ENCODE data around the gene OR10T2.
"Not testable (repeated sequence)": the region's sequence is repeated elsewhere in the genome, so short reads cannot be mapped to it uniquely, and the experiment has no call there.

Gene OR10T2, protein sequence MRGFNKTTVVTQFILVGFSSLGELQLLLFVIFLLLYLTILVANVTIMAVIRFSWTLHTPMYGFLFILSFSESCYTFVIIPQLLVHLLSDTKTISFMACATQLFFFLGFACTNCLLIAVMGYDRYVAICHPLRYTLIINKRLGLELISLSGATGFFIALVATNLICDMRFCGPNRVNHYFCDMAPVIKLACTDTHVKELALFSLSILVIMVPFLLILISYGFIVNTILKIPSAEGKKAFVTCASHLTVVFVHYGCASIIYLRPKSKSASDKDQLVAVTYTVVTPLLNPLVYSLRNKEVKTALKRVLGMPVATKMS

DNA sequence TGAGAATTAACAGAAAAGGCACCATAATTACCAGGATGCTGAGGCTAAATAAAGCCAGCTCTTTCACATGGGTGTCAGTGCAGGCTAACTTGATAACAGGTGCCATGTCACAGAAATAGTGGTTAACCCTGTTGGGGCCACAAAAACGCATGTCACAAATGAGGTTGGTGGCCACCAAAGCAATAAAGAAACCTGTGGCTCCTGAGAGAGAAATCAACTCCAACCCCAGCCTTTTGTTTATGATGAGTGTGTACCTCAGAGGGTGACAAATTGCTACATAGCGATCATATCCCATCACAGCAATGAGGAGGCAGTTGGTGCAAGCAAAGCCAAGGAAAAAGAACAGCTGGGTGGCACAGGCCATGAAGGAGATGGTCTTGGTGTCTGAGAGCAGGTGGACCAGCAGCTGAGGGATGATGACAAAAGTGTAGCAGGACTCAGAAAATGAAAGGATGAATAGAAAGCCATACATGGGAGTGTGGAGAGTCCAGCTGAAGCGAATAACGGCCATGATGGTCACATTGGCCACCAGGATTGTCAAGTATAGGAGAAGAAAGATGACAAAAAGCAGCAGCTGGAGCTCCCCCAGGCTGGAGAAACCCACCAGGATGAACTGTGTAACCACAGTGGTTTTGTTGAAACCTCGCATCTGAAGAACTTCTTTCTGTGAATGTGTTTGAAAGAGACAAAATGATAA lies at the start of gene OR10T2:
TSS of gene OR10T2 (minus strand) at position 649 of the 697 bp plus-strand sequence. CDS start at position 649, 0 bp downstream.
- no peak for DNase-seq

DNA sequence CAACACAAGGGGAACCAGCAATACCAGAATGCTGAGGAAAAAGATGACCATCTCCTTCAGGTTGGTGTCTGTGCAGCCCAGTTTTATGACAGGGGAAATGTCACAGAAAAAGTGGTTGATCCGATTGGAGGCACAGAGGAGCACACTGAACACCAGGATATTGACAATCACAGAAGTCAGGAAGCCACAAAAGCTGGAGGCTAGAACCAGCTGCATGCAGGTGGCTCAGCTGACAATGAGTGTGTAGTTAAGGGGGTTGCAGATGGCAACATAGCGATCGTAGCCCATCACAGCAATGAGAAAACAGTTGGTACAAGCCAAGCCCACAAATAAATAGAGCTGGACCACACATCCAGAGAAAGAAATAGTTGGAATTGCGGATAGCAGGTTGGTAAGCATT lies 46.1 kb upstream of the OR10T2 start:
- no peak for DNase-seq

DNA sequence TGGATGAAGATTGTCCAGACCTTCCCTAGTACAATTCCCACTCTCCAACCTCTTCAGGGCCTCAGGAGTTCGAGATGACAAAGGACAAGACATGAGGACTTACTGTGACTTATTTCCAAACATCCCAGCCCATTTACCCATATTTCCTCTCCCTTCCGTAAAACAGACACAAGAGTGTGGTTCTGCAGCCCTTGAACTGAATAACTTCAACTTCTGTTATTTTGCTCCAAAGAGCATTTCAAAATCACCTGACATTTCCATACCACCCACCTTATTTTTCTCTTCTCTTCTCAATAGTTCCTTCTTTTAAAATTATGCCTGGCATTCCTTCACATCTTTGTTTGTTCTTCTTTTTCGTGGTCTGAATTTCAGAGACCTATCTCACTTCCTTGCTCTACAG lies 35.5 kb upstream of the OR10T2 start:
- no peak for DNase-seq

DNA sequence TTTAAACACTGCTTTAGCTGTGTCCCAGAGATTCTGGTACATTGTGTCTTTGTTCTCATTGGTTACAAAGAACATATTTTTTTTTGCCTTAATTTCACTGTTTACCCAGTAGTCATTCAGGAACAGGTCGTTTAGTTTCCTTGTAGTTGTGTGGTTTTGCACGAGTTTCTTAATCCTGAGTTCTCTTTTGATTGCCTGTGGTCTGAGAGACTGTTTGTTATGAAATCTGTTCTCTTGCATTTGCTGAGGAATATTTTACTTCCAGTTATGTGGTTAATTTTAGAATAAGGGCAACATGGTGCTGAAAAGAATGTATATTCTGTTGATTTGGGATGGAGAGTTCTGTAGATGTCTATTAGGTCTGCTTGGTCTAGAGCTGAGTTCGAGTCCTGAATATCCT lies 30.9 kb upstream of the OR10T2 start:
- not testable (repeated sequence) for DNase-seq

DNA sequence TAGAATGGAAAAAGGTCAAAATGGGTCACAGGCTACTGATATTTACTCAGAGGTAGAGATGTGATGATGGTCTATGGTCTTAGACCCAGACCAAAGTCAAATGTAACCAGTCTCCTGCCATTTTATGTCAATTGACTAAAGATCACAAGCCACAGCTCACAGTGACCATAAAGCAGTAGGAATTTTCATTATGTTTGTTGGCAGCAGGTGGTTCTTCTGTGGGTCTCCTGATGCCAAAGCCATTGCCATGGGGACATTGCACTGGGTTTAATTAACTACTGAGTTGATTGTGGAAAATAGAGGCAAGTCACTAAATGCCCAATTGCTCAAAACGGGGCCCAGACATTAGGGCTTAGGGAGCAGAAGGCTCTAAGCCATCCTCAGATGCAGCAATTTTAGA lies 26.9 kb upstream of the OR10T2 start, which contains the start of gene OR10K2:
TSS of gene OR10K2 (minus strand) at position 101 of the 400 bp plus-strand sequence. CDS start 5,371 bp downstream, outside the sequence.
- DNase-seq: no peak

DNA sequence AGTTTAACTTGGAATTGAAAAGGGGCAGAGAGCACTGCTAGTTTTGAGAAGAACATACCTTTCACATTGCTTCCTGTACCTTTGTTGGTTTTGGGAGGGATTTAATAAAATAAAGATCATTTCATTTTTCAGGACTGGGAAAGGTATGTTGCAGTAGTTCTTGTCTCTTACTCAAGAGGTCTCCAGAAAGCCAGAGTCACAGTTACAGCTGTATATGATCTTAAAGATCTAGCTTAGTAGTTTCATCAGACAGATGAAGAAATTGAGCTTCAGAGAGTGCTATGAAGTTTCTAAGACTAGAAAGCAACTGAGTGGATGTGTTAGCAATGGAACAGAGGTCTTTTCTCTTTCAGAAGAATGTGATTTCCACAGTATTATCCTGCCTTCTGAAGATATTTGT lies 25.8 kb upstream of the OR10T2 start:
- DNase-seq: no peak

DNA sequence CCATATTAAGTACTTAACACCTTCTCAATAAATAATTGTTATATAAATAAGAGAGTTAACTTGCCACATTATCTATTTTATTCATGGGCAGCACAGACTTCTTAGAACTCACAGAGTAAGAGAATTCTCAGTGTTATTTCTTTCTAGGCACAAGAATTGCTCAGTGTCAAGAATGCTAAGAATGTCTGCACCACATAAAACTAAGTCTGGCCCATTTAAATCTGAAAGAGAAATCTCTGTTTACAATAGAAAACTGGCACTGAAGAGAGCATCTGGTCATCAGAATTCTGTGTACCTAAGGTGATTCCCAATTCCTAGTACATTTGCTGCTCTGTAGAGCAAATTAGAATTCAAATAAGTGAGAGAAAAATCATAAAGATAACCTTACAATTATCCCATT lies 22.9 kb upstream of the OR10T2 start:
- DNase-seq: no peak

DNA sequence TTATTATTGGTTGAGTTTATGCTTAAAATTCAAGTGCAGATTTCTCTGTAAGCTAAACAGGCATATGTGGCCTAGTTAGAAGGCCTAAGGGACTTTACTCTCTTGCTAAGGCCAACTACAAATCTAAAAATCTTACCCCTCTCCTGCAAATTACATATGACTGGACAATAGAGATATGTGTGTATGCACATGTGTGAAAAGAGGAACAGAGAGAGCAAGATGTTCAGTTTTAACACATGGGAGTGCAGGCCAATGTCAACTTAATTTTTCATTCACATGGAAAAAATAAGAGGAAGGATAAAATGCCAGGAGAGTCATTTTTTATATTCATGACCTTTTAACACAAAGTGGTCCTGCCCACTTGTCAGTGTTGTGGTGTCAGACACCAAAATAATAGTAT lies 18.3 kb upstream of the OR10T2 start:
- DNase-seq: no peak

DNA sequence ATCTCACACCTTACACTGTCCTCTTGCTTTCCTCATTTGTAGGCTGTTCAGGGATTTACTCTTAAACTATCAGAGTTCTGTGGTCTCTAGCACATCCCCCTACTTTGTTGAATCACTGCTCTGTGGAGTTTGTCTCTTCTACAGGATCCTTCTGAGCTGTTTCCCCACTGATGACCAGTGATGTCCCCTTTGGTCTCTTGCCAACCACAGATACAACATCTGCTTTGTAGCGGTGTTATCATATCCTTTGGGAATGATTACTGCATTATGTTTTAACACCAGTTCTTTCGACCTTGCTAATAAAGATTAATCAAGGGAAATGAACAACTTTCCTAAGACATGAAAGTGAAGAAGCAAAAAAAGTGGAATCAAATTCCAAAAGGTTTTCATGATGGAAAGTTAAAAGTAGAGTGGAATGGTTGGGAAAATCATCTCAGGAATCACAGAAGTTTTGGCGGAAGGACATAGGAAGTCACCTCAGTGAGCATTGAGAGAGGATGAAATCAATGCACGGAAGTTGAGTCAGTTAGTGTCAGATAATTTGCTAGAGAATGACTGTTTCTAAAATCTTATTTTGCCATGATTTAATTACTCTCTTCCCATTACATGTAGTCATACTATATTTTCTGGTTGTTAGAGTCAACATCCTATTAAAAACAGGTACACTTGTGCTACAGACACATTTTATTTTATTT lies 15.5 kb upstream of the OR10T2 start:
- no peak for DNase-seq

DNA sequence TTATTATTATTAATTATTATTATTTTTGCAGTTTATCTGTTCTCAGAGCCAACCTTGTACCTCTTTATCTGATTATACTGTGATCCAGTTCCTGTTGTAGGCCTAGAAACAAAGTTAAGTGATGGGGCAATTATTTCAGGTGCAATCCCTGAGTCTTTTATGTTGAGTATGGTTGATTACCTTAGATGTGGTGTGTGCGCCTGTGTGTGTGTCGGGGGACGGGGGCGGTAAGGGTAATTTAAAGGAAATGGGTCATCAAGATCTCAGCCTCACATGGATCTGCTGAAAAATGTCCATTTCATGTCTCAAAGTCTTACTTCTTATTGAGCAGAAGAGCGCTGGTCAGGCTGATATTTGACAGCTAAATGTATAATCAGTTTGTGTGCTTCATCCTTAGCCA lies 7.8 kb upstream of the OR10T2 start:
- DNase-seq: no peak

DNA sequence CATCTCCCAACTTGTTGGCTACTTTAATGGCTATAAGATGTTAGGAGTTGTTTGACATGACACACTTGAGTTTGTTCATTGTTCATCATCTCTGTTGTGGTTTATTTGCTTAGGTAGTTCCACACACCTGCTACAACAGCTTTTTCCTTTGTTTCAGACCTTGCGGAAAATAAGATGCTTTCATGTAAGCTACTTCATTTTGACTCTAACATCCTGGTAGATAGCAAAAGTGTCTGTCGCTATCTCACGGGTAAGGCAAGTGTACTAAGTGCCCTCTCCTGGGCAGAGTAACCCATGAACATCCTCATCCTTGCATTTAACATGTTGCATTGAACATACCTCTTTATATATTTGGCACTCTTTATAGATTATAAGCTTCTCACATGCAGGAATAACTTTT lies 1.6 kb upstream of the OR10T2 start:
- no peak for DNase-seq

DNA sequence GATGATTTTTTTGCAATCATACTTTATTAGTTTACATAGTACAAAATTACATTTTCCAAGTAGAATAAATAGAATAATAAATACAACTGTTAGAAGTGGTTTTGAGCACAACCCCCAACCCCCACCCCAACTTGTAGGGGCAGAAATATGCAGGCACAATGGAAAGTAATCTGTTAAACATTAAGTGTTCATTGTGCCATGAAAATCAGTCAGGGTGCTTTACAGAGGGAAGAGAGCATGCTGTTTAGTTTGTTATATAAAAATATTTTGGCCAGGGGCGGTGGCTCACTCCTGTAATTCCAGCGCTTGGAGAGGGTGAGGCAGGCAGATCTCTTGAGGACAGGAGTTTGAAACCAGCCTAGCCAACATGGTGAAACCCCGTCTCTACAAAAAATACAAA lies 2.6 kb downstream of the OR10T2 start:
- no peak for DNase-seq

DNA sequence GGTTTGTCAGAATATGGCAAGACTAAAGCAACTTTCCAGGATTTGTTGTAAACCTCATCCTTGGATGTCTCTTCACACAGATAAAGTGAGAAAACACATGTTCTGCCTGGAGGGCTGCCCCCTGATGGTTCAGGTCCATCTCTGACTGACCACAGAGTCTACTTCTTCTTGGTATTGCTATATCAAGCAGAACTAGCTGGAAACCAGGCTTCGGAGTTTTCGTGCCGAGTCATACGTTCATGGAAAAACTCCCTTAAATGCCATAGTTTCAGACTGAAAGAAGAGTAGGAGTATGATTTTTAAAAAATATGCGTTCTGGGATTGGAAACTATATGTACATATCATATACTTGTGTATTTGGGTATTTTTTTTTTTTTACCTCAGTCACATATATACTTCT lies 5.8 kb downstream of the OR10T2 start:
- no peak for DNase-seq

DNA sequence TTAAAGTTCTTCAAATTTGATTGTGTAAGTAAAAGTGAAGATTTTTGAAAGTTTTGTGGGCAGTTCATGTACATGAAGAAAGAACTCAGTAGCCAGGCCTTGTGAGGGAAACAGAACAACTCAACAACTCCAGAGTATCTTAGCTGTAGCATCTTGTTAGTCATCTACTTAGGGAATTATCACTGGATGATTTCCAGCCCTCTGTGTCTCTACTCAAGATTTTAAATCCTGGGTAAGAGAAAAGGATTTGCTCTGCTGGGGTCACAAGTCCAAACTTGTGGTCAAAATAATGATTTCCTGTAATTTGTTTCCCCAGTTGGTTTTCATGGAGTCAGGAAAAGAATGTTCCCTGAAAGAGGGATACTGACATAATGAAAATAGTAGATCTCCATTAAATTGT lies 8.2 kb downstream of the OR10T2 start:
- DNase-seq: no peak

DNA sequence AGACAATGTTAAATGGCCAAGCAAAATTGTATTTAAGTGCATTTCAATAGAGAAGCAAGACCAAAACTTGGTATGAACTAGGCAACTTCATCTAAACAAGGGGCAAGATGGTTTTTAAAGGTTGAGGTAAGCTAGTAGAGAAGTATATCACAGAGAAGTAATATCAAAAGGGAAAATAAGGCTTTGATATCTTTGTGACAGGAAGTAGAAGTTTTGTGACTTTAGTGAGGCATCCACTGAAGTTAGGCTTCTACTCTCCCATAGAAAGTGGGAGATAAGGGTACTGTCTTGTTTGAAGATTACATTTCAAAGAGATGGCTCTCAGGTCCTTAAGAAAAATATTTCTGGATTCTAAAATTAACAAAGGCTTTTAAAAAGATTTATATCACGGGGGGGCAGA lies 8.9 kb downstream of the OR10T2 start:
- no peak for DNase-seq

DNA sequence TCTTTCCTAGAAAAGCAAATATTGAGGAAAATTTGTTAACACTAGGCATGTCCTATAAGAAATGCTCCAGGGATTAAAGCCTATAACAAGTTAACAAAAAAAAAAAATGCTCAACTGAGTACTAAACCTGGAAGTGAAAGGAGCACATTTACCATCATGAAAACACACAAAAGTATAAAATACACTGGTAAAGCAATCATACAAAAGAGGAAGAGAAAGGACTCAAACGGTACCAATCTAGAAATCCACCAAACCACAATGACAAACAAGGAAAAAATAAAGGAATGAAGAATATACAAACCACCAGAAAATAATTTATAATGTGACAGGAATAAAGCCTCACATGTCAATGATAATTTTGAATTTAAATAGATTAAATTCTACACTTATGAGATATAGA lies 24.4 kb downstream of the OR10T2 start:
- no peak for DNase-seq

DNA sequence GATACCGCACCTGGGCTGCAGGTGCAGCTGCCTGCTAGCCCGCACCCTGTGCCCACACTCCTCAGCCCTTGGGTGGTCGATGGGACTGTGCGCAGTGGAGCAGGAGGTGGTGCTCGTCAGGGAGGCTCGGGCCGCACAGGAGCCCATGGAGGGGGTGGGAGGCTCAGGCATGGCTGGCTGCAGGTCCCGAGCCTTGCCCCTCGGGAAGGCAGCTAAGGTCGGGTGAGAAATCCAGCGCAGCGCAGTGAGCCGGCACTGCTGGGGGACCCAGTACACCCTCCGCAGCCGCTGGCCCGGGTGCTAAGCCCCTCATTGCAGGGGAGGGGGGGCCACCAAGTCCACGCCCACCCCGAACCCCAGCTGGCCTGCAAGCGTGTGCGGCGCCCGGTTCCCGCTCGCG lies 25.2 kb downstream of the OR10T2 start:
- DNase-seq: not testable (repeated sequence)

DNA sequence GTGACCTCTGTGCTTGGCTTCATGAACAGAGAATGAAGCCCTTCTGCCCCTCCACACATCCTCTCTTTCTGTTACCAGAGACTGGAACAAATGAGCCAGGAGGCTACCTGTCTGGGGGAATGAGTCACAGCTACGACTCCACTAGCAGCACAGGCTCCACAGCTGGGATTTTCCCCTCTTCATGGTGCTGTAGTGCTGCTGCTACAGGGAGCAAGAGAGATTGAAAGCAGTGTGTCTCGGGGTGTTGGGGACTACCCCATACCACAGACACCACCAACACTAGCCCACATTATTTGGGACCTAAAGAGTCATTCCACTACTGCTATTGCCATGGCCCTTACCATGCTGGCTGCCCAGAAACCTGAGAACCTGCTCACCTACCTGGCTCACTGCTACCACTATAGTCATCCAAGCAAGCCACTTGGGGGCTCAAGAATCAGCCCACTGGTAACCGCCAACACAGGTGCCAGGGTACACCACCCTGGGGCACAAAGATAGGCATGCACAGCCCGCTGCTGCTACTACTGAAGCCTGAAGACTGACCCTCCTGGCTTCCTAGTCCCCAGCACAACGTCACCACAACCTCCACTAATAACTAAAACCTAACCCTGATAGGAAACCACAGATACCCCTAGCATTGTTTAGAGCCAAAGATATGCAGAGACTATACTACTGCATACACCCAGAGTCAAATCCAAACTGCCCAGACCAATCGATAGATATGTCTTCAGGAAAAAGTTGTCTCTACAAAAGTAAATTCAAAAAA lies 27.9 kb downstream of the OR10T2 start:
- no peak for DNase-seq

DNA sequence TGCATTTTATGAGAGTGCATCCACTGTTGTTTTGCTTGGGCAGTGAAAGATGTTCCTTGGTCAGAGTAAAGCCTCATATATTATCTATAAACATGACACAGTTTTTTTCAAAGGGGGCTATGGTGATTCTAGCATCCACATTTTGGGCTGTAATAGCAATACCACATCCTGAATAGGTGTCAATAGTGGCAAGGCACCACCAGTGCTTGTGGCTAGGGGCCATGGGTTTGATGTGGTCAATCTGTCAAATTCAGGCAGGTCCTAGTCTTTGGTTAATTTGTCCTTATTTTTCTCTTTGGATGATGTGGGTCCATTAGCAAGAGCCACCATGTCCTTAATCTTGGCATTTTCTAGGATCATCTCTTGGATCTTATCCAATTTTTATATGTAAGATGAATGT lies 32.5 kb downstream of the OR10T2 start:
- no peak for DNase-seq

DNA sequence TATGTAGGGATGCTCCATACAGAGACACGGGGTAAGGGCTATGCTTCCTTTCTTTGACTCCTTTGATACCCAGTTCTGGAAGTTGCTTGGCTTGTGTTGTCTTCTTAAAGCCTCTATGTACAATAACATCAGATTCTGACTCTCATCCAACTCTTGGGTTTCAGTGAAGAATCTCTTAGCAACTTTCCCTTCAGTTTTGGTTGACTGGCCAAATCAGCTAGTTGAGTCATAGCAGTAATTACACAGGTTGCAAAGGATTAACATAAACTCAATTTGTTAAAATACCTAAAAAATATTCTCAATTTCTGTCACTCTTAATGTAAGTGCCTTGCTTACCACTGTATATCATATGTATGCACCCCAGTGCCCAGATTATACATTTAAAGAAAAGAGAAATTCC lies 36.3 kb downstream of the OR10T2 start:
- no peak for DNase-seq

DNA sequence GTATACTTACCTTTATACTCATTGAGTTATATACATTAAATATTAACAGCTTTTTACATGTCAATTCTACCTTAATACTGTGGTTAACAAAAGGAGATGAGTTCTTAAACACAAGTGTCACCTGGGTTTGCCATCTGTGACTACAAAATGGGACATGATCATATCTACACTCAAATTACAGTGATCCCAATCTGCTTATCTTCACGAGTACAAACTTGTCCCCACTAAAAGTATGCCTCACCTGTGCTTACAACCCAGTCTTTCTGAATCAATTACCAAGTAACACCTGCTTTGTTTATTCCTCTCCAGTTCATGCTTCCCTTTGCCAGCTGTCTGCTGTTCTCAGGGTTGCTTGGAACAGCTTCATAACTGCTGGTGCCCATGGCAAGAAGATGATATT lies 36.8 kb downstream of the OR10T2 start:
- no peak for DNase-seq

DNA sequence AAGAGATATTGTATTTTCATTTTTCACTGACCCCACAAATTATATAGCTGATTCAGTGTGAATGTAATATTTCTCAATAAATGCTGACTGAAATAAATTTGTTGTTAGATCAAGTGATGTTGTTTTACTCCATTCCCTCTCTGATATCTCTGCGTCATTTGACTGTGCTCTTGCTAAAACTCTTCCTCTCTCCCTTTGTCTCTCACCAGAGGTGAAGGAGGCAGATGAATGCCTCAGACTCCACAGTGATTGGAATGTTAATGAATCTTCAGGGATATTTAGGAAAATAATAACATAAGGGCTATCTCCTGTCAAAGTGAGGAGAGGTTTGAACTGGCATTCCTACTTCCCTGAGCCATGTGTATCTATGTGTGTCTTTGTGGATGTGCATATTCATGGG lies 41.8 kb downstream of the OR10T2 start:
- DNase-seq: no peak

DNA sequence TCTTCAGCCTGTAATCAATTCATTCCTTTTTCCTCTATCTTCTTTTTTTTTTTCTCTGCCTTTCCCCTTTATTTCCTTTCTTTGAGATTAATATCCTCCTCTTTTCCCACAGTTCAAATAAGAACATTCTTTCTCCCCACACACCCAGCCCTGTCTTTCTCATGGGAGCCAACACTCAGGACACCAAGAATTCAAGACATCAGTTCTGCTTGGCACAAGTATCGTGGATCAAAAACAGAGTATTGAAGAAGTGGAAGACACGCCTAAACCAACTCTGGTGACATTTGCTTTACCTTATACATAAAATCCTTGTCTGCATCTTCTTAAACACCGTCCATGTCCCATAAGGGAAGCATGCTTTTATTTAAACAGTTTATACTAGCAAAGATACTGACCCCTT lies 42.6 kb downstream of the OR10T2 start:
- DNase-seq: no peak

All from NCI-H82 (cell line).